SJSA1 (cell line): ENCODE data around the gene DBX1. TPM values are rescaled to one million over a fixed set of nuclear protein-coding genes. Genes with fewer than 3 reads are reported as not detected.

ENCODE experiments used
- DNase-seq, 2 experiments: peaks; one replicate each; pipeline ENCODE4 v3.0.0-alpha.2; 2015 to 2020; ENCODE audit warnings: low spot score in 2 of 2, low read depth in 1 of 2
- H3K27ac ChIP-seq: fragments of 250-450 bp; sonication (Bioruptor Pico); 2 replicates; pipeline ENCODE4 v1.5.1; 2020; ENCODE audit warnings: mild to moderate bottlenecking, moderate library complexity
- H3K27me3 ChIP-seq: fragments of 250-450 bp; sonication (Bioruptor Pico); replicated peaks from 2 replicates; pipeline ENCODE4 v1.5.1; 2020; ENCODE audit warnings: mild to moderate bottlenecking, moderate library complexity
- H3K36me3 ChIP-seq: fragments of 250-450 bp; sonication (Bioruptor Pico); 2 replicates; pipeline ENCODE4 v1.5.1; 2020; ENCODE audit warnings: mild to moderate bottlenecking
- H3K4me1 ChIP-seq: fragments of 250-450 bp; sonication (Bioruptor Pico); replicated peaks from 2 replicates; pipeline ENCODE4 v1.6.1; 2021; ENCODE audit warnings: mild to moderate bottlenecking
- H3K4me3 ChIP-seq: fragments of 250-450 bp; sonication (Bioruptor Pico); 2 replicates; pipeline ENCODE4 v1.5.1; 2020; ENCODE audit warnings: mild to moderate bottlenecking
- H3K9me3 ChIP-seq: fragments of 250-450 bp; sonication (Bioruptor Pico); replicated peaks from 2 replicates; pipeline ENCODE4 v1.5.1; 2020; ENCODE audit warnings: mild to moderate bottlenecking
- total RNA-seq: library from RNA; depleted of rRNA; stranded (reverse); fragments of >200 nt; shearing (Covaris generic); gene quantifications from 2 replicates; pipeline ENCODE4 v1.2.3, GENCODE V29; 2014

DBX1 gene
- total RNA-seq, 1 experiment from 2014 or later = not detected

DNA sequence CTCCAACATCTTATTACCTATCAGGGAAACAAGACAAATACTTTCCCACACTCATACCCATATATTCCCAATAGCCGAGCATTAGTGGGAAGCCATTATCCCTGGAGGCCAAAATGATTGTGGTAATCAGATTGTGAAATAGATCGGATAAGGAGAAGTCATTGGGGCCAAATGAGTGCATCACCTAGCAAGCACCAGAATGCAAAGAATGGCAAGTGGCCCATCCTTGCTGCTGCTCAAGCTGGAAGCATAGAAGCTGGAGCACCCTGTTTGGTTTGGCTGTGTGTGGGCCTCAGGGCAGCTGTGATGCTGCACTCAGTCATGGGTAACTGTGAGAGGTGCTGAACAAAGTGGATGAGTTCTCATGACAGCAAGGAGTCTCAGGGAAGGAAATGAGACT is 18.7 kb upstream of the DBX1 start:
- H3K9me3 ChIP-seq = no peaks in the 10 kb centered on the region
- H3K4me3 ChIP-seq = no peak overlapping the region
- DNase-seq = no peak
- no peaks in the 10 kb centered on the region for H3K4me1 ChIP-seq
- H3K27me3 ChIP-seq = peaks cover 24% of the 10 kb centered on the region
- H3K36me3 ChIP-seq = no peaks in the 10 kb centered on the region
- H3K27ac ChIP-seq = no peak overlapping the region

GRCh38 chr11:20177136-20177535 is 16.9 kb upstream of the DBX1 start:
- Histone ChIP-seq H3K36me3 (no peaks in the 10 kb centered on the region), H3K4me1 (no peaks in the 10 kb centered on the region), H3K27me3 (peaks cover 25% of the 10 kb centered on the region), H3K4me3 (no peak overlapping the region), H3K27ac (no peak overlapping the region), H3K9me3 (no peaks in the 10 kb centered on the region)
- DNase-seq = no peak

DNA sequence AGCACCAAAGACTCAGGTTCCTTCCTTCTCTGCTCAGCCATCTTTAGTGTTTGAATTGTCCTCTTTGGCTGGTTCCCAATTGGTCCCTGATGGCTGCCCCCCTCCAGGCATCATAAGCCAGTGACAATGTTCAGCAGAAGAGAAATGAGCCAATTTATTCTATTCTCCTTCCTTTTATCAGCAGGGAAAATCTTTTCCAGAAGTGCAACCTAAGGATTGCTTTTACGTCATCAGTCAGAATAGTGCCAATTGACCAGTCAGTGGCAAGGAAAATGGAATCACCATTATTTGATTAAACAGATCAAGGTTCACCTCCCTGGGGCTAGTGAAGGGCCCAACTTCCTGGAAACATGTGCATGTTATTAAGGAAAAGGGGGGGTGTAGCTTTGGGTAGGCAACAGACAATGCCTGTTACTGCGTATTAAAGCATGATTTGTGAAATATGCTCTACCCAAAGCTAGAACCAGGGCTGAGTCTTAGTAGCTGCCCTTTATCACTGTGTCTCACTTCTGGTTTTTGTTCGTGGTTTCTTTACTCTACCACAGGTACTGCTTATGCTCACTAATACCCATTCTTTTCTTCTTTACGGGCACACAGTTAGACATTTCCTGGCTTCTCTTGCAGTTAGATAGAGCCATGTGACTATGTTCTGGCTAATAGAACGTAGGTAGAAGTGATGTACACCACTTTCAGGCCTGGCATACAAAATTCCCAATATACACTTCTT is 12.6 kb upstream of the DBX1 start:
- no peaks in the 10 kb centered on the region for H3K36me3 ChIP-seq
- DNase-seq = no peak
- peaks cover 3% of the 10 kb centered on the region; the same call in 1 of the 2 replicates for H3K9me3 ChIP-seq
- H3K27ac ChIP-seq = no peak overlapping the region
- H3K4me1 ChIP-seq = no peaks in the 10 kb centered on the region
- peaks cover 17% of the 10 kb centered on the region for H3K27me3 ChIP-seq
- H3K4me3 ChIP-seq = no peak overlapping the region

DNA sequence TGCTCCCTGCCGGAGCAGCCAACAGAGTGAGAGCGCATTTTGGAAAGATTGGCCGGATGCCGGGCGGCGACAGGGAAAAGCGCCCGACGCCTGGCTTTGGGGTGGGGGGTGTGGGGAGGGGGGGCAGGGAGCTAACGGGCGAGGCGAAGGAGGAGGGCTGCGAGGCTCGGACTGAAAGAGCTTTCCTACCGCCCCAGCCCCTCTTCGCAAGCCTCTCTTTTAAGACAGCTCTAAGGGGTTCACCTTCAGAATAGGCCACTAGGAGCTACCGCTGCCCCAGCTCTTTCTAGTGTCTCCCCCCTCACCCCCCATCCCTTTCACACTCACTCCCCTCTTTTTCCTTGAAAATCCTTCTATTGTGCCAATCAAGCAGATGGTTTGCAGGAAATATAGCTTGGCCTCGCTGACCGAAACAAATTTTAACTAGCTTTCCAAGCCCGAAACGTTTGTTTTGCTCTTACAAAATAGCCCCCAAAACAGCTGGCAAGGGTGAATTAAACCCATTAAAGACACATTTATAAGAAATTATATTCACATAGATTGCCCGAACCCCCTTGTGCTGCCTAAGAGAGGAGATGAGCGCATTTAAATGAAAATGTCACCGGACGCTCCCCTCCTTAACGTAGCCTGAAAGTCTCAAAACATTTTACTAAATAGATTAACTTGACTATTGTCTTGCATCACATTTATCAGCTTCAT is 3.7 kb upstream of the DBX1 start:
- no peak for DNase-seq
- H3K4me3 ChIP-seq = no peak overlapping the region
- peaks cover 2% of the 10 kb centered on the region; the same call in 1 of the 2 replicates for H3K9me3 ChIP-seq
- H3K27ac ChIP-seq = no peak overlapping the region
- H3K27me3 ChIP-seq = peaks cover 75% of the 10 kb centered on the region
- H3K36me3 ChIP-seq = no peaks in the 10 kb centered on the region
- peaks cover 6% of the 10 kb centered on the region for H3K4me1 ChIP-seq

GRCh38 chr11:20162824-20163782 is 2.8 kb upstream of the DBX1 start:
- Histone ChIP-seq H3K9me3 (peaks cover 7% of the 10 kb centered on the region; the same call in 1 of the 2 replicates), H3K27ac (no peak overlapping the region), H3K27me3 (peaks cover 83% of the 10 kb centered on the region), H3K4me1 (peaks cover 6% of the 10 kb centered on the region), H3K36me3 (no peaks in the 10 kb centered on the region), H3K4me3 (no peak overlapping the region)
- peak in 1 of 2 experiments; percentile 12 for DNase-seq

GRCh38 chr11:20161923-20162744 is 1.9 kb upstream of the DBX1 start:
- peaks cover 88% of the 10 kb centered on the region for H3K27me3 ChIP-seq
- no peak for DNase-seq

GRCh38 chr11:20161230-20161918 is 1.1 kb upstream of the DBX1 start:
- Histone ChIP-seq H3K9me3 (peaks cover 7% of the 10 kb centered on the region; the same call in 1 of the 2 replicates), H3K4me3 (no peak overlapping the region), H3K27ac (no peak overlapping the region), H3K4me1 (peaks cover 6% of the 10 kb centered on the region), H3K27me3 (peaks cover 87% of the 10 kb centered on the region), H3K36me3 (no peaks in the 10 kb centered on the region)
- no peak for DNase-seq

More at GRCh38 chr11:20161923-20162744, 1.9 kb upstream of the DBX1 start:
- Histone ChIP-seq H3K9me3 (peaks cover 7% of the 10 kb centered on the region; the same call in 1 of the 2 replicates), H3K27ac (no peak overlapping the region), H3K4me3 (no peak overlapping the region), H3K4me1 (peaks cover 6% of the 10 kb centered on the region), H3K36me3 (no peaks in the 10 kb centered on the region)

DNA sequence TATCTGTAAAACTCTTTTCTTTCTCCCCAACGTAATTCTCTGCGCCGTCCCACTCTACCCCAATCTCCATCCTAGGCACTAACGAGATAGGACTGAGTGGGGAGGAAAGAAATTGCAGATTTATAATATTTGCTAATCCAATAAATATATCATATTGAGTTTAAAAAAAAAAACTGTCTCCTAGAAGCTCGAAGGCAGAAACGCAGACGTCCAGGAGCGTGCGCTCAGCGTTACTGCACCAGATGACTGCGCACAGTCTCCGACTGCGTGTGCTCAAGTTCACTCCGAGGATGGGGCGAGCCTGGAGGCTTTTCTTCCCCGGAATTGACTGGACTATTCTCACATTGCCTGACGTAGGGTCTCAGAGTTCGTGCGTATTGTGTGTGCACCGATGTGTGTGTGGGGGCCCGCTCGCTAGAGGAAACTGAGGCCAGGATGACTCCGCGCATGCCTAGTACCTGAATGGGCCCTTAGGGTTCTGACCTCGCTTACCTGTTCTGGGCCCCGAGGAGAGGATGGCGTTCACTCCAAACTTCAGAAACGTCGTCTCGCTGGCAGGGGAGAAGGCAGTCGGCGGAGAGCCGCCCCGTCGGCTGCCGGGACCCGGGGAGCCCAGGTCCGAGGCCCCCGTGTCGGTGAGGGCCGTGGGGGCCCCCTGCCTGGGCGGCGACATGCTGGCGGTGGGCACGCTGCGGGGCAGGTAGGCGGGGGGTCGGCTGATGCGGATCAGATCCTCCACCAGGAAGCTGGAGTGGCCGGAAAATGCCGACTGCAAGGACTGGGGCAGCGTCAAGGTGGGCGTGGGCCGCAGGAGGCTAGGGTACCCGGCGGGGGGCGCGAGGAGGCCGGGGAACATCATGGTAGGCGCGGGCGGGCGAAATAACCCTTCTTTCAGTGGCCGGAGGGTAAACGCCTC is 551 bp downstream of the DBX1 start:
- H3K27ac ChIP-seq = no peak overlapping the region
- H3K9me3 ChIP-seq = peaks cover 7% of the 10 kb centered on the region
- no peaks in the 10 kb centered on the region for H3K36me3 ChIP-seq
- no peak overlapping the region for H3K4me3 ChIP-seq
- peaks cover 6% of the 10 kb centered on the region for H3K4me1 ChIP-seq
- DNase-seq = no peak
- H3K27me3 ChIP-seq = peaks cover 83% of the 10 kb centered on the region

DNA sequence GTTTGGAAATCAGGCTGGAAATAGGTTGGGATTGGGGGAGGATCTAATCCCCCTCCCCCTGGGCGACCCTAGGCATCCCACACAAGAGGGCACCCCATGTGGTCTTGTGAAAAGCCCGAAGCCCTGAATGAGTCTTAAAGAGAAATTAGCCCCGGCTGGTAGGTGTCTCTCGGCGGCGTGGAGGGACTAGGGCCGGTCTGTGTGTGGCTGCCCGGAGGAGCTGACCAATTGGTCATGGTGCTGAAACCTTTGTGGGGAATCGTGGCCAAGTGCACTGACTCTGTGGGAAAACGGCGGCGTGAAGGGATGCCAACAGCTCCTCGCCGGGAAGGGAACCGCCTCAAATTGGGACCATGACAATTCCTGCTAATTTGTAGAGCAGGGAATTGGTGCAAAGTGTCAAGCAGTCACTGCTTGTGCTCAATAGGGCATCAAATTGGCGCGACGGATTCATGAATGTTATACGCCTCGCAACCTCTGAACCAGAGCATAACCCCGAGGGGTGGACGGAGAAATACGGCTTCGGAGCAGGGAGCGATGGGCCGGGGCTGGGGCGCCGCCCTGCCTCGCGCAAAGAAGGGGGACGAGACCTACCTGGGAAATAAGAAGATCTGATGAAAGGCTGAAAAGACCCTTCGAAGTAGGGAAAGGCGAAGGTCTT is 1.5 kb downstream of the DBX1 start:
- H3K27ac ChIP-seq = no peak overlapping the region
- no peak overlapping the region for H3K4me3 ChIP-seq
- peaks cover 6% of the 10 kb centered on the region for H3K4me1 ChIP-seq
- H3K36me3 ChIP-seq = no peaks in the 10 kb centered on the region
- DNase-seq = peak; percentile 12 to 56
- H3K9me3 ChIP-seq = peaks cover 7% of the 10 kb centered on the region
- H3K27me3 ChIP-seq = peaks cover 82% of the 10 kb centered on the region

- H3K9me3 ChIP-seq = peaks cover 7% of the 10 kb centered on the region
- H3K27ac ChIP-seq = no peak overlapping the region
- no peak for DNase-seq
- H3K27me3 ChIP-seq = peaks cover 74% of the 10 kb centered on the region
- H3K36me3 ChIP-seq = no peaks in the 10 kb centered on the region
- no peaks in the 10 kb centered on the region for H3K4me1 ChIP-seq
- no peak overlapping the region for H3K4me3 ChIP-seq
These were observed 2.5 kb downstream of the DBX1 start for GRCh38 chr11:20157728-20158127.

DNA sequence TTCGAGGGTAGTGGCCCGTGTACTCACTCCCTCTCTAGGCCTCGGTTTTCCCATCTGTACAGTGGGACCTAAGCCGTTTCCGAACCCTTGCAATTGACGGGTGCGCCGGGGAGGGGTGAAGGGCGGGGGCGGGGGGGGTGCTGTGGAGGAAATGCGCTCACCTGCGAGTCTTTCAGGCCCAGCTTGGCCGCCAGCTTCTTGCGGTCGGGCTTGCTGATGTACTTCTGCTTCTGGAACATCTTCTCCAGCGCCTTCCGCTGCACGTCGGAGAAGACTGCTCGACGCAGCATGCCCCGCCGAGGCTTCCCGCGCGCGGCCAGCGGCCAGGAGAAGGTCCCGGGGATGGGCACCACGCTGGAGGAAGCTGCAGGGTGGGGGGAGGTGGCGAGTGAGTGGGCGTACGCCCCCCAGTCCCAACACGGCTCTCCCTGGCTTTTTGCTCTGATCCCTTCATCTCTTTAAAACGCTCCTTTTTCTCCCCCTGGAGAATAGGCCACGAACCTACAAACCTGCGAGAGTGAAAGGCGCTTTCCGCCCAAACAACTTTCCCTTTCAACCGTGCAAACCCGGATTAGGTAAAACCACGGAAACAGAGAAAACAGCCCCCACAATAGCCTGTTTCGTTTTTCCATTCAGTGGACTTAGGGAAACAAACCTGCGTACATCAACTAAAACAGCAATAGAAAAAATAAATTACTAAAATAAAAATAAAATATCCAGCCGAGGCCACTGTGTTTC is 3.2 kb downstream of the DBX1 start:
- H3K27ac ChIP-seq = no peak overlapping the region
- peaks cover 7% of the 10 kb centered on the region for H3K9me3 ChIP-seq
- H3K4me3 ChIP-seq = no peak overlapping the region
- H3K4me1 ChIP-seq = no peaks in the 10 kb centered on the region
- DNase-seq = no peak
- peaks cover 70% of the 10 kb centered on the region for H3K27me3 ChIP-seq
- no peaks in the 10 kb centered on the region for H3K36me3 ChIP-seq
